Activated CD4-positive, alpha-beta memory T cell treated with anti-CD3 and anti-CD28 coated beads for 36 hours (primary cell): ENCODE data around the gene PPP6R1. TPM values are rescaled to one million over a fixed set of nuclear protein-coding genes. Genes with fewer than 3 reads are reported as not detected.
A peak's percentile ranks its signal among the peaks of the same experiment; 100 is the strongest.

ENCODE experiments used
- CTCF ChIA-PET: fragments of 350-600 bp; sonication (Branson Sonifier 250); formaldehyde crosslinking; loops from one replicate; lab custom pipeline; 2021; ENCODE audit warnings: antibody characterized with exemption, inconsistent platforms; lab: Charles Lee
- POLR2A ChIA-PET: fragments of 350-600 bp; sonication (Branson Sonifier 250); formaldehyde crosslinking; loops from one replicate; lab custom pipeline; 2021; ENCODE audit warnings: antibody characterized with exemption; lab: Charles Lee
- DNase-seq: peaks from one replicate; pipeline ENCODE4 v3.0.0-alpha.2; 2020
- H3K27ac Mint-ChIP-seq: one replicate; pipeline ENCODE4 v1.8.0; 2021; ENCODE audit warnings: mixed read lengths
- H3K27me3 Mint-ChIP-seq: one replicate; pipeline ENCODE4 v1.8.0; 2021; ENCODE audit warnings: mixed read lengths
- H3K36me3 Mint-ChIP-seq: one replicate; pipeline ENCODE4 v1.8.0; 2021; ENCODE audit warnings: mixed read lengths
- H3K4me1 Mint-ChIP-seq: one replicate; pipeline ENCODE4 v1.8.0; 2021; ENCODE audit warnings: low read depth, mixed read lengths
- H3K4me3 Mint-ChIP-seq: one replicate; pipeline ENCODE4 v1.8.0; 2021; ENCODE audit warnings: mild to moderate bottlenecking, mixed read lengths
- H3K9me3 Mint-ChIP-seq: one replicate; pipeline ENCODE4 v1.8.0; 2021; ENCODE audit warnings: mixed read lengths
- intact Hi-C: fragments of 100-400 bp; cut with micrococcal nuclease; formaldehyde crosslinking; loops from one replicate; pipeline ENCODE4 v1.15.1; 2023
- total RNA-seq, 2 experiments: library from RNA; stranded (reverse); gene quantifications; one replicate each; pipeline ENCODE4 v1.2.3, GENCODE V29; 2021

The PPP6R1 gene
- total RNA-seq = 100 to 1,000 TPM; 180 to 200 TPM

- H3K36me3 Mint-ChIP-seq = peaks cover 32% of the 10 kb centered on the region
- intact Hi-C loops = loop anchor here (1.0 to 10.0 kb wide), 14 partner anchors 8 to 383 kb away; partner anchors contain the start of genes FIZ1, HSPBP1, ISOC2 and KMT5C
- peaks cover 30% of the 10 kb centered on the region for H3K4me1 Mint-ChIP-seq
- no peaks in the 10 kb centered on the region for H3K9me3 Mint-ChIP-seq
- peak; percentile 96 for DNase-seq
- H3K4me3 Mint-ChIP-seq = peak within 1 kb of the TSS; percentile 93
- CTCF ChIA-PET = interaction anchor here (0.5 to 1.8 kb wide), 8 partner anchors 35 to 365 kb away, joined by 3 to 14 read pairs (median 3); partner anchors contain the start of genes TMEM238 and ZNF784
- H3K27ac Mint-ChIP-seq = peak within 1 kb of the TSS; percentile 98
- no peaks in the 10 kb centered on the region for H3K27me3 Mint-ChIP-seq
- POLR2A ChIA-PET = interaction anchor here (0.6 to 1.7 kb wide), 14 partner anchors 8 to 810 kb away, joined by 3 to 17 read pairs (median 4); partner anchors contain the start of genes HSPBP1, KMT5C, LENG8 and PPP1R12C
These were observed at the start of gene PPP6R1 for GRCh38 chr19:55258828-55259539. Gene PPP6R1, minus strand, starts transcription at chr19:55259017. Its CDS starts 11,914 bp downstream, at chr19:55247103.

GRCh38 chr19:55308281-55308680 is 49.5 kb upstream of the PPP6R1 start:
- peaks cover 2% of the 10 kb centered on the region for H3K36me3 Mint-ChIP-seq
- no peak overlapping the region for H3K27ac Mint-ChIP-seq
- no peaks in the 10 kb centered on the region for H3K27me3 Mint-ChIP-seq
- CTCF ChIA-PET = interaction anchor here (1.4 kb wide), 1 partner anchor 75 kb away, joined by 4 read pairs; the partner anchor contains the start of gene TMEM238
- no peak overlapping the region for H3K4me3 Mint-ChIP-seq
- POLR2A ChIA-PET = interaction anchor here (0.6 kb wide), 1 partner anchor 347 kb away, joined by 3 read pairs; the partner anchor contains the start of gene U2AF2
- intact Hi-C loops = no loop called here
- H3K9me3 Mint-ChIP-seq = no peaks in the 10 kb centered on the region
- DNase-seq = no peak
- H3K4me1 Mint-ChIP-seq = no peaks in the 10 kb centered on the region

GRCh38 chr19:55306712-55307111 is 47.9 kb upstream of the PPP6R1 start:
- ChIA-PET CTCF (interaction anchor here (1.1 to 1.6 kb wide), 4 partner anchors 15 to 197 kb away, joined by 3 to 6 read pairs (median 4); partner anchors contain the start of gene TMEM238), POLR2A (no interaction called here)
- H3K27ac Mint-ChIP-seq = no peak overlapping the region
- H3K27me3 Mint-ChIP-seq = no peaks in the 10 kb centered on the region
- intact Hi-C loops = no loop called here
- no peak overlapping the region for H3K4me3 Mint-ChIP-seq
- no peaks in the 10 kb centered on the region for H3K4me1 Mint-ChIP-seq
- no peak for DNase-seq
- H3K36me3 Mint-ChIP-seq = peaks cover 2% of the 10 kb centered on the region
- no peaks in the 10 kb centered on the region for H3K9me3 Mint-ChIP-seq

- DNase-seq = no peak
- H3K4me1 Mint-ChIP-seq = no peaks in the 10 kb centered on the region
- H3K4me3 Mint-ChIP-seq = no peak overlapping the region
- ChIA-PET CTCF (interaction anchor here (1.1 to 1.6 kb wide), 3 partner anchors 14 to 198 kb away, joined by 3 to 6 read pairs (median 4); partner anchors contain the start of gene TMEM238), POLR2A (interaction anchor here (1.0 kb wide), 1 partner anchor 33 kb away, joined by 3 read pairs; the partner anchor contains the start of gene KMT5C)
- intact Hi-C loops = no loop called here
- H3K27me3 Mint-ChIP-seq = no peaks in the 10 kb centered on the region
- no peaks in the 10 kb centered on the region for H3K9me3 Mint-ChIP-seq
- peaks cover 2% of the 10 kb centered on the region for H3K36me3 Mint-ChIP-seq
- no peak overlapping the region for H3K27ac Mint-ChIP-seq
These were observed 47.3 kb upstream of the PPP6R1 start for GRCh38 chr19:55305983-55306562.

GRCh38 chr19:55305491-55305890 is 46.7 kb upstream of the PPP6R1 start:
- intact Hi-C loops = no loop called here
- Mint-ChIP-seq H3K4me1 (no peaks in the 10 kb centered on the region), H3K36me3 (peaks cover 2% of the 10 kb centered on the region), H3K27ac (no peak overlapping the region), H3K4me3 (no peak overlapping the region), H3K27me3 (no peaks in the 10 kb centered on the region), H3K9me3 (no peaks in the 10 kb centered on the region)
- DNase-seq = peak; percentile 56
- CTCF ChIA-PET = interaction anchor here (1.1 to 1.6 kb wide), 3 partner anchors 13 to 199 kb away, joined by 3 to 6 read pairs (median 4); partner anchors contain the start of gene TMEM238
- POLR2A ChIA-PET = interaction anchor here (1.0 kb wide), 1 partner anchor 34 kb away, joined by 3 read pairs; the partner anchor contains the start of gene KMT5C

GRCh38 chr19:55304980-55305379 is 46.2 kb upstream of the PPP6R1 start:
- CTCF ChIA-PET = no interaction called here
- no peak for DNase-seq
- H3K27me3 Mint-ChIP-seq = no peaks in the 10 kb centered on the region
- intact Hi-C loops = no loop called here
- H3K27ac Mint-ChIP-seq = no peak overlapping the region
- H3K4me1 Mint-ChIP-seq = no peaks in the 10 kb centered on the region
- no peaks in the 10 kb centered on the region for H3K9me3 Mint-ChIP-seq
- peaks cover 2% of the 10 kb centered on the region for H3K36me3 Mint-ChIP-seq
- POLR2A ChIA-PET = no interaction called here
- no peak overlapping the region for H3K4me3 Mint-ChIP-seq

- Mint-ChIP-seq H3K27ac (no peak overlapping the region), H3K4me1 (no peaks in the 10 kb centered on the region), H3K9me3 (no peaks in the 10 kb centered on the region), H3K36me3 (peaks cover 2% of the 10 kb centered on the region), H3K4me3 (no peak overlapping the region), H3K27me3 (no peaks in the 10 kb centered on the region)
- intact Hi-C loops = no loop called here
- peak; percentile 59 for DNase-seq
- ChIA-PET CTCF (no interaction called here), POLR2A (no interaction called here)
These were observed 45.6 kb upstream of the PPP6R1 start for GRCh38 chr19:55304279-55304978.

GRCh38 chr19:55303477-55303876 is 44.7 kb upstream of the PPP6R1 start:
- Mint-ChIP-seq H3K27me3 (no peaks in the 10 kb centered on the region), H3K9me3 (no peaks in the 10 kb centered on the region), H3K4me3 (no peak overlapping the region), H3K27ac (no peak overlapping the region), H3K4me1 (no peaks in the 10 kb centered on the region), H3K36me3 (peaks cover 2% of the 10 kb centered on the region)
- ChIA-PET POLR2A (interaction anchor here (0.6 to 2.9 kb wide), 2 partner anchors 58 to 104 kb away, joined by 3 to 10 read pairs; partner anchors contain the start of gene UBE2S), CTCF (interaction anchor here (0.6 to 3.6 kb wide), 11 partner anchors 9 to 330 kb away, joined by 3 to 43 read pairs (median 7); partner anchors contain the start of genes KMT5C and TMEM238)
- intact Hi-C loops = loop anchor here (2.0 kb wide), 1 partner anchor 35 kb away; the partner anchor contains the start of gene KMT5C
- no peak for DNase-seq

- ChIA-PET CTCF (interaction anchor here (0.8 to 3.6 kb wide), 27 partner anchors 10 to 331 kb away, joined by 3 to 43 read pairs (median 5); partner anchors contain the start of genes ISOC2, KMT5C, PPP6R1 and TMEM150B), POLR2A (interaction anchor here (1.1 to 2.9 kb wide), 3 partner anchors 37 to 105 kb away, joined by 3 to 17 read pairs (median 10); partner anchors contain the start of genes TMEM238 and UBE2S)
- peak overlapping the region; percentile 72 for H3K4me3 Mint-ChIP-seq
- peaks cover 2% of the 10 kb centered on the region for H3K36me3 Mint-ChIP-seq
- H3K27ac Mint-ChIP-seq = peak overlapping the region; percentile 56
- DNase-seq = no peak
- H3K27me3 Mint-ChIP-seq = no peaks in the 10 kb centered on the region
- intact Hi-C loops = loop anchor here (1.0 to 2.0 kb wide), 2 partner anchors 36 to 83 kb away; partner anchors contain the start of genes KMT5C and RPL28
- H3K9me3 Mint-ChIP-seq = no peaks in the 10 kb centered on the region
- H3K4me1 Mint-ChIP-seq = no peaks in the 10 kb centered on the region
These were observed 43.5 kb upstream of the PPP6R1 start for GRCh38 chr19:55302318-55302703.

- CTCF ChIA-PET = interaction anchor here (0.6 to 3.6 kb wide), 47 partner anchors 10 to 1247 kb away, joined by 3 to 43 read pairs (median 4); partner anchors contain the start of genes HSPBP1, ISOC2, KMT5C and PPP1R12C
- intact Hi-C loops = loop anchor here (1.0 to 2.0 kb wide), 2 partner anchors 37 to 84 kb away; partner anchors contain the start of genes KMT5C and RPL28
- Mint-ChIP-seq H3K27ac (peak overlapping the region; percentile 56), H3K36me3 (peaks cover 2% of the 10 kb centered on the region), H3K27me3 (no peaks in the 10 kb centered on the region), H3K4me3 (peak overlapping the region; percentile 72), H3K4me1 (no peaks in the 10 kb centered on the region), H3K9me3 (no peaks in the 10 kb centered on the region)
- peak; percentile 95 for DNase-seq
- POLR2A ChIA-PET = interaction anchor here (0.5 to 2.9 kb wide), 7 partner anchors 14 to 106 kb away, joined by 3 to 17 read pairs (median 3); partner anchors contain the start of genes TMEM238 and UBE2S
These were observed 42.9 kb upstream of the PPP6R1 start for GRCh38 chr19:55301459-55302317.
